Pons (tissue), 1 donor: ENCODE results near the gene SLC1A4.
"Not testable (repeated sequence)": the region's sequence is repeated elsewhere in the genome, so short reads cannot be mapped to it uniquely, and the experiment has no call there.

Experiments
- DNase-seq: peaks from one replicate; pipeline ENCODE4 v3.0.0-alpha.2; 2016; ENCODE audit warnings: low spot score

The SLC1A4 gene

DNA sequence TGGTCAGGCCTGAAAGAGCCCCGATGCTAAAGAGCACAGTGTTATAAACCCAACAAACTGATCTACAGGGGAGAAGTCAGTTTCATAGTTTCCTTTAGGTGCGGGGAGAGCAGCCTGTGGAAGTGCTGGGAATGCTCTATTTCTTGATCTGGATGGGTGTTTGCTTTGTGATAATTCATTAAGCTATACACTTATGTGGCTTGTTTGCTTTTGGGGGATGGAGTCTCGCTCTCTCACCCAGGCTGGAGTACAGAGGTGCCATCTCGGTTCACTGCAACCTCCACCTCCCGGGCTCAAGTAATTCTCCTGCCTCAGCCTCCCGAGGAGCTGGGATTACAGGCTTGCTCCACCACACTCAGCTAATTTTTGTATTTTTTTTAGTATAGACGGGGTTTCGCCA is 37.0 kb downstream of the SLC1A4 start:
- no peak for DNase-seq

DNA sequence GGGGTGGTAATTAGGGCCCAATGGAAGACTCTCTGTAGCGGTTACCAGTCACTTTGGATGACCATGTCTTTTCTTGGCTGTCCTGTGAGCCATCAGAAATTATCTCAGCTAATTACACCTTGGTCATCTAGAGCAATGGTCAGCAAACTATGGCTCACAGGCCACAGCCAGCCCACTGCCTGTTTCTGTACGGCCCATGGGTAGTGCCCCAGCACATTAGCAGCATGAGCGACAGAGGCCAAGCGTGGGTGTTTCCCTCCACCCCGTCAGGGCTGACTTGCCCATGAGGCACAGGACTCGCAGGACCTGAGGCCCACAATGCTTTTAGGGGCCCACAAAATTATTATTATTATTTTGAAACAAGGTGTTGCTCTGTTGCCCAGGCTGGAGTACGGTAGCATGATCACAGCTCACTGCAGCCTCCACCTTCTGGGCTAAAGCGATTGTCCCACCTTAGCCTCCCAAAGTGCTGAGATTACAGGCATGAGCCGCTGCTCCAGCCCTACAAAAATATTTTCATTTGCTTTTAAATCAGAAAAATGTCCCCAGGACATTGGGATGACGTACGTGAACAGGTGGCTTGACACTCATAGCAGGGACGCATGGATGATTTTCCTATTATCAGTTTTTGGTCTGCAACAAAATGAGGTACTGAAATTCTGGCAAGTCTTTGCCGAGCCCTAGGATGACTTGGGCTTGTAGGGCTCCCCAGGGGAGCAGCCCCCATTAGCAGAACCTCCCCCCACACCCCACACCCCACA is 37.7 kb downstream of the SLC1A4 start:
- DNase-seq = no peak

GRCh38 chr2:65027616-65028244 is 38.5 kb downstream of the SLC1A4 start:
- DNase-seq = peak; percentile 40

- DNase-seq = no peak
These were observed 41.5 kb downstream of the SLC1A4 start for GRCh38 chr2:65030476-65031332.

DNA sequence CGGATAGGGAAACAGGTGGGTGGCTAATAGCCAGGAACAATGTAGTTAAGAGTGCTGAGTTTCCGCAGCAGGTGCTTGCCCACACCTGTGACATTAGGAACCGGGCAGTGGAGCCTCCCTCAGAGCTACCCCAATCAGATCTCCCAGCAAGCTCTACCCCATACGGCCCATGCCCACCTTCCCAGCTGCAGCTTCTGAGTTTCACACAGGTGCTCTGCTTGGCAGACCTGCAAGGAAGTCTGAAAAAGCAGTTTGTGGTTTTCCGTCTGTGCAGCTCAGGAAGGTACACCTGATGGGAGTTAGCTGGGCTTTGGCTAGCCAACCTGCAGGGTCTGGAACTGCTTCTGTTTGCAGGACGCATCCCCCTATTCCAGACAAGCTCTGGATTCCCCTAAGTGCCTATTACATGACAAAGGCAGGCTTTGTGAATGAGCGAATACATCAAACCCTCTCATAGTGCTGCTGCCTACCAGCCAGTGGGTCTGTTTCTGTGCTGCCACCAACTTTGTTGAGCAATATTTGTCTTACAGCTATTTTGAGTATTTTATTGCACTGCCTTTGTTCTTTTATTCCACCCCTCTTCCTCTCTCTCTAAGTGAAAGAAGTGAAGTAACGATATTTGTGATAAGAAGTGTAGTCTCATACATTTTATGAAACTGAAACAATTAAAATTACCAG is 42.3 kb downstream of the SLC1A4 start:
- DNase-seq = peak; percentile 75

GRCh38 chr2:65032019-65032975 is 43.1 kb downstream of the SLC1A4 start:
- DNase-seq = no peak

DNA sequence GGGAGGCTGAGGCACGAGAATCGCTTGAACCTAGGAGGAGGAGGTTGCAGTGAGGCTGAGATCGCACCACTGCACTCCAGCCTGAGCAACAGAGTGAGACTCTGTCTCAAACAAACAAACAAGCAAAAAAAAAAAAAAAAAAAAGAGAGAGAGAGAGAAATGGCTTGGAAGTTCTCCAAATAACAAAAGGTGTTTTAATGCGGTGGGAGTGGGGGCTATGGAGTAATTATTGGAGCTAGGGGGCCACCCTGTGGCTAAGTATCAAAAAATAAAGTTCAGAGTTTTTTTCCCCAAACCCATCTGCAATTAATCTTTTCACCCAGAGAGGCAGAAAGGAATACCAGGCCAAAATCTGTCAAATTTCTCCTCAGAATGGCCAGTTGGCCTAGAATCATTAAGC is 44.0 kb downstream of the SLC1A4 start:
- DNase-seq = no peak

- not testable (repeated sequence) for DNase-seq
These were observed 44.5 kb downstream of the SLC1A4 start for GRCh38 chr2:65033667-65034066.

DNA sequence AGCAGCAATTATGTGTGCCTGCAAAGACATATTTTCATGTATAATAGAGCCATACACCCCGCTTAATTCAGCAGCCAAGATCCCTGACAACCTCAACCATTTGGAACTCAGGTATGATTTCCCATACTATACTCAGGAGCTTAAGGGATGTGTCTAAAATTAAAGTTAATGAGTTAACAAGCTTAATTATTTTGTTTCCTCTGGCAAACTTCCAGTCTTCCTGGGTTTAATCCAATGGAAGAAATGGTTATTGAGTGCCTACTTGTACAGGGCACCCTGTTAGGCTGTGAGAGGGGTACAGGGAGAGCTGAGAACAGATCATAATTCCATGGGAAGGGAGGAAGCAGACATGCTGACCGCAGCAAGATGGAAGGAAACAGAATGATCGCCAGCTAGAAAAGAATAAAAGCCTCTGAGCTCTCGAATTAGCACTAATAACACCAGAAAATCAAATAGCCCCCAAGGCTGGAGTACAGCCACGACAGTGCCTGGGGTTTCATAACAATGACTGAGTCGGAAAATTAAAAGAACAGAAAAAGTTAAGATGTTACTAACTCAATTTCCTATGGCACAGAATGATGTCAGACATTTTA is 46.2 kb downstream of the SLC1A4 start:
- DNase-seq = no peak

DNA sequence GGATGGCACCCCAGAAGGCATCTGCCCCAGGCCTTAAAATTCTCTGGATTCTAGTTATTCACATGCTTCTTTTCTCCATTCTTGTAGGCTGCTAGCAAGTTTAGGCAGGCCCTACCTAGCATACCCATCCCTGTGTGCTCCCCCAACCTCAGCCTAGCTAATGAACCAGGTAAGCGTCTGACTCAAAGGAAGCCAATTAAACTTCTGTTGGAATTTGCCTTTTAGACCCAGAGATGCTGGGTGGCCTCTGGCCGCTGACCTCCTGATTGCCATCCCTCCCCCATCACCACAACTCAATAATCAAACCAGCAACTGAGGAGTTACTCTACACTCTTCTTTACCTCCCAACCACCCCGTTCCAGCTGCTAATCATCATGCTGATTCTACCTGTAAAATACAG is 48.0 kb downstream of the SLC1A4 start:
- no peak for DNase-seq

- DNase-seq = no peak
These were observed 50.4 kb downstream of the SLC1A4 start for GRCh38 chr2:65039640-65040039.

- DNase-seq = peak; percentile 91
These were observed 51.4 kb downstream of the SLC1A4 start for GRCh38 chr2:65040400-65041261.

DNA sequence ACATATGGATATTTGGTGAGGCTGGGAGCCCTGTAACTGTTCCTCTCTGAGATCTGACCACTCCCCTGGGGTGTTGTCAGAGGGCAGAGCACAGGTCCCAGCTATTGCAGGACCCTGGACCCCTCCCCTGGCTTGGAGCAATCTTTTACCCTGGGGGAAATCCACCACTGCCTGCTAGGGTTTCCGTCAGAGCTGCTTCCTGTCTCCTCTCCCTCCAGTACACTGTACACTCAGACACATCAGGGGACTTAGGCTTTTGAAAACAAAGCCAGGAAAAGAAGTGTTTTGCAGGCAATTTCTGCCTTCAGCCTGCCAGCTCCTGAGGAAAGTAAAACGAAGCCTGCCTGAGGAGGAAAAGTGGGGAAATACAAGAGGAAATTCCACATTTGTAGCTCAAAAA is 53.8 kb downstream of the SLC1A4 start:
- DNase-seq = no peak

GRCh38 chr2:65044097-65044735 is 55.0 kb downstream of the SLC1A4 start:
- DNase-seq = no peak

- no peak for DNase-seq
These were observed 56.5 kb downstream of the SLC1A4 start for GRCh38 chr2:65045651-65046050.

DNA sequence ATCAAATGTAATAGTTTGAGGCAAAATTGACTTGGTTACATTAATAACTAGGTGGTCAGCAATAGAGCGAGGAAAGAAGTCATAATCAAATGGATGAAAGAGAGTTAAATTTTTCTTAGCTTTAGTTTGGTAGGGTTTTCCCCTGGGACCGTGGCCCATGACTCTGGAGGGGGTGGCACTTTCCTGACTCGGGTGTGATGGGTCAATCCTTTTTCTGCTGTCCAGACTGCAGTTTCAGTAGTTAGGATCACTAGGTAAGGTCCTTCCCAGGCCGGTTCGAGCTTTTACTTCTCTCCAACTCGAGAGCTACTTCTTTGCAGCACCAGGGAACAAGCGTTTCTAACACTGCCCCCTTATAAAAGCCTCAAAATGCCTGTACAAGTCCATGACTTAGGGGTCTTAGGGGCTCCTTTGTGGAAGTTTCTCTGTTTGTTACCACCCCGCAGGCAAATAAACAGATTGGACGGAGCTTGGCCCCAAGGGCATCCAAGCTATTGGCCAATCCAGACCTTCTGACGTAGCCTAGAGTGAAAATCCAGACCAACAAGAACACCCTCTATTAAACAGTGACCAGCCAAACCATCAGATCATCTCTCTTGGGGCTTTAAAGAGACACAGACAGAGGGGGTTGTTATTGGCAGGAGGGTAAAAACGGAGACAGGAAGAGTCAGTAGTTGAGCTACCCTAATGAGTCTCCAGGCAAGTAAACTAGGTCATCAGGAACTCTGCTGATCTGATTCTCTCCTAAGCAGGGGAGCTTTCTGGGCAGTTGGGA is 57.6 kb downstream of the SLC1A4 start:
- no peak for DNase-seq

- no peak for DNase-seq
These were observed 59.9 kb downstream of the SLC1A4 start for GRCh38 chr2:65049010-65049639.

- DNase-seq = no peak
These were observed 61.7 kb downstream of the SLC1A4 start for GRCh38 chr2:65050931-65051330.
